ENCODE data around the gene CAMTA1.

Gene CAMTA1

DNA sequence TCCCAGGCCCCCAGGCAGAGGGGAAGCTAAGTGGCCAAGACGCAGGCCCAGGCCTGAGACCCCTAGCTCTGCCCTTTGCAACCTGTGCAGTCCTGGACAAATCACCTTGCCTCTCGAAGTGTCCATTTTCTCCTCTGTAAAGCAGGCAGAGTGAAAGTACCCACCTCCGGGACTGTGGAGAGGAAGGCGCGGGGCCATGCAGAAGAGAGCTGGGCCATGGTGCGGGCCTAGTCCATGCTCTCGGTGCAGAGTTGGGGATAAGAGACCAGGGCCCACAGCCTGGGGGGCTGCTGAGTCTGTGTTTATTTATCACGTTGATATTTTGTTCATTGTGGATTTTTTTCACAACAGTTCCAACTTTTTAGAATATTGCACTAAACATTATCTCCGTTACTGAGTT lies 825.7 kb downstream of the CAMTA1 start:
- Histone ChIP-seq H3K23ac (ENCODE audit: low read length) (no peak overlapping the region), H3K4me1 (ENCODE audit: control insufficient read depth in 1 of 2, insufficient read depth in 2 of 2, low read length in 2 of 2) (peaks cover 2 to 5% of the 10 kb centered on the region in 2 experiments), H3K36me3 (ENCODE audit: control insufficient read depth in 1 of 2, insufficient read depth in 2 of 2, low read length in 2 of 2) (no peaks in the 10 kb centered on the region), H3K14ac (ENCODE audit: low read length) (no peak overlapping the region), H3K4ac (ENCODE audit: low read depth, low read length) (no peak overlapping the region), H4K91ac (ENCODE audit: low read depth, low read length) (no peak overlapping the region), H3K27me3 (ENCODE audit: insufficient read depth, low read length) (no peaks in the 10 kb centered on the region), H2AK5ac (ENCODE audit: low read length) (no peak overlapping the region), H3K9ac (ENCODE audit: low read length) (no peak overlapping the region), H3K79me1 (ENCODE audit: low read length) (no peaks in the 10 kb centered on the region), H4K8ac (ENCODE audit: low read depth, low read length) (no peak overlapping the region), H2BK120ac (ENCODE audit: insufficient read depth, low read length, poor library complexity) (no peak overlapping the region), H2BK5ac (ENCODE audit: low read depth, low read length, poor library complexity) (no peak overlapping the region), H3K79me2 (ENCODE audit: control insufficient read depth, insufficient read depth, low read length, poor library complexity) (no peaks in the 10 kb centered on the region), H3K18ac (ENCODE audit: low read length) (no peak overlapping the region), H3K9me3 (ENCODE audit: insufficient read depth, low read depth, low read length) (peaks cover 7% of the 10 kb centered on the region), H4K12ac (ENCODE audit: low read depth, low read length) (no peak overlapping the region), H3K4me2 (ENCODE audit: low read length) (no peak overlapping the region), H2BK12ac (ENCODE audit: low read length) (no peak overlapping the region), H2AFZ (ENCODE audit: insufficient read depth, low read length, poor library complexity) (no peak overlapping the region), H3K27ac (ENCODE audit: low read depth, low read length) (no peak overlapping the region), H3K4me3 (ENCODE audit: low read depth, low read length) (no peak overlapping the region)
- no peak for DNase-seq
- no CpG with 5 or more reads among the region's 9 CpGs for WGBS (ENCODE audit: extremely low coverage, insufficient coverage, insufficient read length)

DNA sequence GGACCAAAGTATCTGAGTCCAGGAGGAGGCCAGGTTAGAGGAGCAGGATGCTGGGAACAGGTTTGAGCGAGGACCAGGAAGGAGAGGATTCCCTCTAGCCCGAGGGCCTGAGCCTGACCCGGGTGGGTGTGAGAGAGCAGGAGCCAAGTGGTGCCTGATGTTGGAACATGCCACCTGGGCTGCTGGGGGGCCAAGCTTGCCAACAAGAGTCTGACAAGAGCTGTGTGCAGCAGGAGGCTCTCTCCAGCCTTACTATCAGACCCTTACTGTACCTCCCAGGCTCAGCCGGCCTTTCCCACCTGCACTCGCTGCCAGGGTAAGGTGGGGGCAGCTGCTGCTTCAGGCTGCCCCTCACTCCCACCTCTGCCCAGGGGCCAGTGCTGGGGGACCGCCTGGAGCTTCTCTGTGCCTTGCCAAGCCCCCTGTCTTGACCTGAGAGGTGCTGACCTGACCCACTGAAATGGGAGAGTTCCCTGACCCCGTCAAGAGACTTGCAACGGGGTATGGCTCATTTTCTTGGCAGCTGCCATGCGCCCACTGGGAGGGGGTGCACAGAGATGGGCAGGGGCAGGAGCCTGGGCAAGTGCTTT lies 826.3 kb downstream of the CAMTA1 start:
- Histone ChIP-seq H4K12ac (ENCODE audit: low read depth, low read length) (no peak overlapping the region), H3K9me3 (ENCODE audit: insufficient read depth, low read depth, low read length) (peaks cover 4% of the 10 kb centered on the region), H4K91ac (ENCODE audit: low read depth, low read length) (no peak overlapping the region), H2AFZ (ENCODE audit: insufficient read depth, low read length, poor library complexity) (no peak overlapping the region), H3K27me3 (ENCODE audit: insufficient read depth, low read length) (no peaks in the 10 kb centered on the region), H3K27ac (ENCODE audit: low read depth, low read length) (no peak overlapping the region), H3K79me1 (ENCODE audit: low read length) (no peaks in the 10 kb centered on the region), H2AK5ac (ENCODE audit: low read length) (no peak overlapping the region), H3K18ac (ENCODE audit: low read length) (no peak overlapping the region), H3K4ac (ENCODE audit: low read depth, low read length) (no peak overlapping the region), H2BK120ac (ENCODE audit: insufficient read depth, low read length, poor library complexity) (no peak overlapping the region), H3K4me1 (ENCODE audit: control insufficient read depth in 1 of 2, insufficient read depth in 2 of 2, low read length in 2 of 2) (peaks cover 2 to 5% of the 10 kb centered on the region in 2 experiments), H3K4me2 (ENCODE audit: low read length) (no peak overlapping the region), H4K8ac (ENCODE audit: low read depth, low read length) (no peak overlapping the region), H2BK5ac (ENCODE audit: low read depth, low read length, poor library complexity) (no peak overlapping the region), H3K23ac (ENCODE audit: low read length) (no peak overlapping the region), H2BK12ac (ENCODE audit: low read length) (no peak overlapping the region), H3K79me2 (ENCODE audit: control insufficient read depth, insufficient read depth, low read length, poor library complexity) (no peaks in the 10 kb centered on the region), H3K9ac (ENCODE audit: low read length) (no peak overlapping the region), H3K4me3 (ENCODE audit: low read depth, low read length) (no peak overlapping the region), H3K36me3 (ENCODE audit: control insufficient read depth in 1 of 2, insufficient read depth in 2 of 2, low read length in 2 of 2) (no peaks in the 10 kb centered on the region), H3K14ac (ENCODE audit: low read length) (no peak overlapping the region)
- no CpG with 5 or more reads among the region's 9 CpGs for WGBS (ENCODE audit: extremely low coverage, insufficient coverage, insufficient read length)
- no peak for DNase-seq

DNA sequence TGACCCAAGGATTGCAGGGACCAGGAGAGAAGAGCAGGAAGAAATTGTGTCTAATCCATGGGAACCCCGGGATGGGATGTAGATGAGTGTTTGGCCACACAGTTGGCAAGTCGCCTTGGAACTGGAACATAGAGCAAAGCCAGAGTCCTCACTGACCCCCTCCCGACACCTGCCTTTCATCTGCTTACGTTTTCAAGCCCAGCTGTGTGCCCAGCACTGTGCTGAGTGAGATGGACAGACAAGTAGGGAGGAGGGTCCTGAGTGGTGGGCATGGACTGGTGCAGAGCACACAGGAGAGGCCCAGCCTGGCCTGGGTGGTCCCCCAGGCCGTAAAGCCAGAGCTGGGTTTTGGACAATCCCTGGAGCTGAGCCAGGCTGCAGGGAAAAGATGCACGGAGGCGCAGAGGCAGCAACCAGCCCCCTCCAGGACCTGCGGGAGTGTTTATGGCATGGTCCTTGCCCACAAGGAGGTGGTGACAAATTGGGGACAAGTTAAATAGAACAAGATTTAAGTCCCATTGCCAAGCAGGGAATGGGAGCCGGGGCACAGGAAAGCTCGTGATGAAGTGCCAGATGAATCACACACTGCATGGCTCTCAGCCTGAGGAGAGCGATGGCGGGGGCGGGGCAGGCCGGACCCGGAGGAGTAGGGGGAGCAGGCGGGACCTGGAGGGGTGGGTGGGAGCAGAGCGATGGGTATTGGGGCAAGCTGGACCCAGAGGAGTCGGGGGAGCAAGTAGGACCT lies 828.0 kb downstream of the CAMTA1 start:
- Histone ChIP-seq H3K18ac (ENCODE audit: low read length) (no peak overlapping the region), H3K23ac (ENCODE audit: low read length) (no peak overlapping the region)

DNA sequence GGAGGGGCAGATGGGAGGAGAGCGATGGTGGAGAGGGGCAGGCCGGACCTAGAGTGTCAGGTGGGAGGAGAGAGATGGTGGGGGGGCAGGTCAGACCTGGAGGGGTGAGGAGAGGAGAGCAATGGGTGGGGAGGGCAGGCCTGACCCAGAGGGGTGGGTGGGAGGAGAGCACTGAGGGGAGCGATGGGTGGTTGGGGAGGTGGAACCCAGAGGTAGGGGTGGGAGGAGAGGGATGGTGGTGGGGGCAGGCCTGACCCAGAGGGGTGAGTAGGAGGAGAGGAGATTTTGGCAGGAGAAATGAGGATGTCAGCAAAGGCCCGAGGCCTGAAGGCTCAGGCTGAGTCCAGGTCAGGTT lies 828.6 kb downstream of the CAMTA1 start:
- WGBS (ENCODE audit: extremely low coverage, insufficient coverage, insufficient read length) = no CpG with 5 or more reads among the region's 4 CpGs
- no peak overlapping the region for H2BK12ac ChIP-seq (ENCODE audit: low read length)
- H3K23ac ChIP-seq (ENCODE audit: low read length) = no peak overlapping the region
- H4K91ac ChIP-seq (ENCODE audit: low read depth, low read length) = no peak overlapping the region
- no peaks in the 10 kb centered on the region for H3K27me3 ChIP-seq (ENCODE audit: insufficient read depth, low read length)
- no peak overlapping the region for H3K27ac ChIP-seq (ENCODE audit: low read depth, low read length)
- H3K4me3 ChIP-seq (ENCODE audit: low read depth, low read length) = no peak overlapping the region
- H2AK5ac ChIP-seq (ENCODE audit: low read length) = no peak overlapping the region
- no peaks in the 10 kb centered on the region for H3K36me3 ChIP-seq (ENCODE audit: control insufficient read depth in 1 of 2, insufficient read depth in 2 of 2, low read length in 2 of 2)
- no peaks in the 10 kb centered on the region for H3K79me2 ChIP-seq (ENCODE audit: control insufficient read depth, insufficient read depth, low read length, poor library complexity)
- no peak overlapping the region for H3K9ac ChIP-seq (ENCODE audit: low read length)
- H4K12ac ChIP-seq (ENCODE audit: low read depth, low read length) = no peak overlapping the region
- H3K79me1 ChIP-seq (ENCODE audit: low read length) = no peaks in the 10 kb centered on the region
- H2BK120ac ChIP-seq (ENCODE audit: insufficient read depth, low read length, poor library complexity) = no peak overlapping the region
- H3K9me3 ChIP-seq (ENCODE audit: insufficient read depth, low read depth, low read length) = peaks cover 3% of the 10 kb centered on the region
- peaks cover 0 to 2% of the 10 kb centered on the region in 2 experiments for H3K4me1 ChIP-seq (ENCODE audit: control insufficient read depth in 1 of 2, insufficient read depth in 2 of 2, low read length in 2 of 2)
- H3K4me2 ChIP-seq (ENCODE audit: low read length) = no peak overlapping the region
- no peak for DNase-seq
- H2AFZ ChIP-seq (ENCODE audit: insufficient read depth, low read length, poor library complexity) = no peak overlapping the region
- H3K4ac ChIP-seq (ENCODE audit: low read depth, low read length) = no peak overlapping the region
- H2BK5ac ChIP-seq (ENCODE audit: low read depth, low read length, poor library complexity) = no peak overlapping the region
- H3K18ac ChIP-seq (ENCODE audit: low read length) = no peak overlapping the region
- no peak overlapping the region for H3K14ac ChIP-seq (ENCODE audit: low read length)
- no peak overlapping the region for H4K8ac ChIP-seq (ENCODE audit: low read depth, low read length)

More for the DNA sequence above, 828.0 kb downstream of the CAMTA1 start:
- H2BK5ac ChIP-seq (ENCODE audit: low read depth, low read length, poor library complexity) = no peak overlapping the region
- H3K4me1 ChIP-seq (ENCODE audit: control insufficient read depth in 1 of 2, insufficient read depth in 2 of 2, low read length in 2 of 2) = peaks cover 2 to 5% of the 10 kb centered on the region in 2 experiments
- no peak overlapping the region for H4K91ac ChIP-seq (ENCODE audit: low read depth, low read length)
- no peak overlapping the region for H3K9ac ChIP-seq (ENCODE audit: low read length)
- no peak overlapping the region for H3K27ac ChIP-seq (ENCODE audit: low read depth, low read length)
- no peaks in the 10 kb centered on the region for H3K27me3 ChIP-seq (ENCODE audit: insufficient read depth, low read length)
- H2BK120ac ChIP-seq (ENCODE audit: insufficient read depth, low read length, poor library complexity) = no peak overlapping the region
- no peak overlapping the region for H3K14ac ChIP-seq (ENCODE audit: low read length)
- H2AK5ac ChIP-seq (ENCODE audit: low read length) = no peak overlapping the region
- no peaks in the 10 kb centered on the region for H3K36me3 ChIP-seq (ENCODE audit: control insufficient read depth in 1 of 2, insufficient read depth in 2 of 2, low read length in 2 of 2)
- no peaks in the 10 kb centered on the region for H3K79me2 ChIP-seq (ENCODE audit: control insufficient read depth, insufficient read depth, low read length, poor library complexity)
- no peak overlapping the region for H2BK12ac ChIP-seq (ENCODE audit: low read length)
- no peak overlapping the region for H3K4me3 ChIP-seq (ENCODE audit: low read depth, low read length)
- H2AFZ ChIP-seq (ENCODE audit: insufficient read depth, low read length, poor library complexity) = no peak overlapping the region
- WGBS (ENCODE audit: extremely low coverage, insufficient coverage, insufficient read length) = no CpG with 5 or more reads among the region's 18 CpGs
- H4K12ac ChIP-seq (ENCODE audit: low read depth, low read length) = no peak overlapping the region
- H3K4ac ChIP-seq (ENCODE audit: low read depth, low read length) = no peak overlapping the region
- DNase-seq = no peak
- no peak overlapping the region for H4K8ac ChIP-seq (ENCODE audit: low read depth, low read length)
- no peak overlapping the region for H3K4me2 ChIP-seq (ENCODE audit: low read length)
- no peaks in the 10 kb centered on the region for H3K79me1 ChIP-seq (ENCODE audit: low read length)
- H3K9me3 ChIP-seq (ENCODE audit: insufficient read depth, low read depth, low read length) = peaks cover 3% of the 10 kb centered on the region
